ENCODE results near the gene PLD2.

- TF ChIP-seq GATA2 (IDR thresholded peaks at IDR 0.05; ENCODE audit: low read depth, low read length) (no peak), GATA3 (IDR thresholded peaks at IDR 0.05; ENCODE audit: low read depth, low read length) (no peak)
Observed at GRCh38 chr17:4836221-4836620, 29.3 kb downstream of the PLD2 start.

Data from SH-SY5Y (cell line).